GM19452 (cell line): ENCODE data around the gene PLXNA2.
A peak's percentile ranks its signal among the peaks of the same experiment; 100 is the strongest.

ENCODE experiments used
- ATAC-seq: cut with Tn5 transposase; IDR thresholded peaks from one replicate; pipeline ENCODE4 v1.9.1; 2021; ENCODE audit not compliant: unreplicated experiment

PLXNA2 gene

DNA sequence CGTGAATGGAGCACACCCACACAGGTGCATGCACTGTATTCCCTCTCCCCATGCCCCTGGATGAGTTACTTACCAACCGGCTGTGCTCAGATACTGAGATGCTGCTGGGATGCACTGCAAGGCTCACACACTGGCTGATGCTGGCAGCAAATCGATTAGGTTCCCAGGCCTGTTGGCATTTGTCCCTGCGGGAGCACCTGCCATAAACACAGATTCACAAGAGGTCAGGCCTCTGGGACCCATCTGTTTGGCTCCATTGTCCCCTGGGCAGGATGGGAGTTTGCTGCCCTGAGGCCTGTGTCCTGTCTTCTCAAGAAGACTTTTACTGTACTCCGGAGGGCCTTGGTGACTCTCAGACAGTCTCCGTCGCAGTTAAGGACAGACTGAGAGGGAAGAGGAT is 145.4 kb downstream of the PLXNA2 start:
- ATAC-seq: no peak

- no peak for ATAC-seq
These were observed 150.1 kb downstream of the PLXNA2 start for GRCh38 chr1:208093754-208094719.

DNA sequence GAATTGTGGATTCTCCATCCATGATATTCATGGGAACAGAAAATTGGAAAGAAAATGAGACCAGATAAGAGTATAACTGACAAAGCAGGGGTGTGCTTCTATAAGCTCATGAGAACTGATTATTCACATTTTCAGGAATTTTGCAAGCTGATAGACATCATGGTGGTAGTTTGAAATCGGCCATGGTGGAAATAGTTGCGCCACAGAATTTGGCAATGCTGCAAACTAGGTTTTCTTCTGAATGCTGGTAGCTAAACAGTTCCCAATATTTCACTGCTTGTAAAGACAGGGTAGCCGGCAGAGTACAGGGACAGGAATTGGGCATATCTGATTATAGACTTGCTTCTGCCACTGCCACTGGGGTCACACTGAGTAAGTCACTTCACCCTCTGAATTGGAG is 151.1 kb downstream of the PLXNA2 start:
- ATAC-seq: no peak

DNA sequence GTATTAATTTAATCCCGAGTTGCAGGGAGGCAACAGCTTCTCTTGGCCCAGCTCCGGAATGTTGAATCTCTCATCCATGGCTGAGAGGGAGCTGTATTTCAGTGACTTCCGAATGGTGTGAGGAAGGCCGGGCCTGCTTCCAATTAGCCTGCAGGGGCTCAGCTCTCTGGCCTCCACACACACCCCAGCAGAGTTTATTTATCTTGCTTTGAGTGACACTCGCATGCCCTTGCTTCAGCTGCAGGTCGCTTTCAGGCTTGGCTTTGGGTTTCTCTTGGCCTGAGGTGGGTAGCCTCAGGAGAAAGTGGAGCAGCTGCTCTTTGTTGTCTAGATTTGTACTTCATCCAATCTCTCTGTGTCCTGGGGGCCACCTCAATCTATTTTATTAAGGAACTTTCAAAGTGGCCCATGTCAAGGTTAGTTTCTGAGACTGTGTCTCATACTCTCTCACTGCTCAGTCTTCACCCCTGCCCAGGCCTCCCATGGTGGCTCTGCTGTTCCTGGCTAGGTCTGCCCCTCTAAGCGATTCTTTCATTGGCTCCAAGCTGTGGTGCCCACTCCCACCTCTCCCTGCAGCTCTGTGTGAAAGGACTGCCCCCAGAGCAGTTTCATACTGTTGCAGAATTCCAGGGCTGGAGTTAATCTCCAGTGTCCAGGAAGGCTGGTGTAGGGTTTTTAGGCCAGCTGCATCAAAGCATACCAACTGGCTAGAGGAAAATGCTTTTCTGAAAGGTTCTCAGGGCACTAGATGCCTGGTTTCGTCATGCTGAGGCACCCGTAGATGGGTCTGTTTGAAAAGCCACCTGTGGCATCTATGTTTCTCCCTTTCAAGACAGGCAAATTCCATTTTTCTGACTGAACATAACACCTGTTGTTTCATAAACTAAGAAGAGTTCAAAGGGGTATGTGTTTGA is 153.5 kb downstream of the PLXNA2 start:
- no peak for ATAC-seq

- ATAC-seq: no peak
These were observed 154.3 kb downstream of the PLXNA2 start for GRCh38 chr1:208089761-208090370.

GRCh38 chr1:208089149-208089548 is 155.0 kb downstream of the PLXNA2 start:
- ATAC-seq: no peak

- no peak for ATAC-seq
These were observed 155.9 kb downstream of the PLXNA2 start for GRCh38 chr1:208088319-208088718.

DNA sequence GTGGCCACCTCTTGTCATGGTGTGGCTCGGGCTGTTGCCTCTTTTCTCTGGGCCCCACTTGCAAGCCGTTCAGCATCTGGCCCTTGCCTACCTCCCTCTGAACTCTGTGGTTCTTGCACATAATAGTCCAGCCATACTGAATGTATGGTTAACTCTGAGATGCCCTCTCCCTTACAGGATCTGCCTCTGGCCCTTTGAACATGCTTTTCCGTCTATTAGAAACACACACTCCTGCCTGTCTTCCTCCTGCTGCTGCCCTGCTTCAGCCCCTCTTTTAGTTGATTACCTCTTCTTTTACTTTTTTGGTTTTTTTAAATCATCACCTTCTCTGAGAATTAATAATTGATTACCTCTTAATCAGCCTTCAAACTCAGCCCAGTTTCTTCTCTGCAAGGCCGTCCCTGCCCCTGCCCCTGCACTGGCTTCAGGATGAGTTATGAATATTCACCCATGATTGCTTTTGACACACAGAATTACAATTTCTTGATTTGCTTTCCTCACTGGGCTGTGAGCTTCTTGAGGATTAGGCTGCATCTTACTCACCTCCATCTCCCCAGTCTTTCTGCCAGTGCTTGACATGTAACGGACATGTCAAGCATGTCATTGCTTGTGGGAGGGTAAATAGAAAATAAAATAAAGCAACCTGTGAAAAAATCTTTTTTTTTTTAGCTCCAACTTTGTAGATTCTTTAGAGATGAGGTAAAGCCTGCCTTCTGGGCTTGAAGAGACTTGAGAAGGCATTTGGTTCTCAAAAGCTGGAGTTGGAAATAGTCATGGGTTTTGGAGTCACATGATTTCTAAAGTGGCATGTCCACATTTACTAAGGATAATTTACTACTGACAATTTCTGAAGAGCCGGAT is 158.3 kb downstream of the PLXNA2 start:
- peak; percentile 13 for ATAC-seq

GRCh38 chr1:208084764-208085163 is 159.4 kb downstream of the PLXNA2 start:
- ATAC-seq: no peak

GRCh38 chr1:208084220-208084619 is 160.0 kb downstream of the PLXNA2 start:
- ATAC-seq: no peak

GRCh38 chr1:208083715-208084085 is 160.5 kb downstream of the PLXNA2 start:
- no peak for ATAC-seq

GRCh38 chr1:208083016-208083714 is 161.0 kb downstream of the PLXNA2 start:
- no peak for ATAC-seq

DNA sequence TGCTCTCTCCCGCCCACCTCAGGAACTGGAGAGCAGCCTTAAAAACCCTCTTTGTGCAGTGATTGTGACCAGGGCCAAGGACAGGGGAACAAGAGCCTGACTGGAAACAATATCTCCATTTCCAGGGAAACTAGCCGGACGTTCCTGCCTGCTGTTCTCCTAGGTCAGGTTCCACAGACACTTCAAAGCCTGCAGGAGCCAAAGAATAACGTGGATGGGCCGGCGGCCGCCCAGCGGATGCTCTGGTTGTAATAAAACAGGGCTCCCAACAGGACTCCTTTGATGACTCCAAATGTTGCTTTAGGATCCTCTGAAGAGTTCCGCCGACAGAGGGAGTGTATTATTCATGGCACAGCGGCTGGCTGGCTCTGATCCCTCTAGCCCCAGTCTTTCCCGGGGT is 162.2 kb downstream of the PLXNA2 start:
- ATAC-seq: no peak

DNA sequence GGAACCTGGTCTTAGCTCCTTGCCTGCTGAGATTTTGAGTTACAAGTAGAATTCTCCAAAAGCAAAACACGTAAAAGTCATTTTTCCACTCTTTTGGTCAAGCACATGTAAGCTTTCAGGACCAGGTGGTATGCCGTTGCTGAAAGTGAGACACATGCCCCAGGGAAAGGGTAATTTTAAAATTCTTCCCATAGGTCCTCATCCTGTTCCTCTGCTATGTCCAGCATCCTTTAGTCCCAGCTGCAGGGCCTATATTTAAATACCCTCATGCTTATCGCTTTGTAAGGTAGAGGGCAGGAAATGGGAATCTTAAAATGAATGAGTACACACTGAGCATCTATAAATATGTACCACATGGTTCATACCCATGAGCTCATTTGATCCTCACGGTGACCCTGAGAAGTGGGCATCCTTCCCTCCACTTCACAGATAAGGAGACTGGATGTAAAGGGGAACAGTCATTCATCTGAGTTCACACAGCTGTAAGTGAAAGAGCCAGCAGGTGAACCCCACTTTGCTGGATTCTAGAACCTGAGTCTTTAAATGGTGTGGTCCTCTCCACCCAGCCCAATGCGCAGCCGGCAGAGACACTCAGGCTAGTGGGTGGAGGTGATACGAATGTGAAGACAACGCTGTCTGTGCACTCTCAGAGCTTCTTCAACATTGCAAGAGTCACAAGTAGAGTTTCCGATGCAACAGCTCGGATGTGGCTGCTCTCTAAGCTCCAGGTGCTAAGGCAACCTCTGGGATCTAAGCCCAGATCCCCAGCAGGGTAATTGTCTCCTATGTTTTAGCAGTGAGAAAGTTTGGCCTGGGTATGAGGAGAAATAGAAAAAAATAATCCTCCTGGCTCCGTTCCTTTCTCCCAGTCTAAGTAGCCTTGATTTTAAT is 163.5 kb downstream of the PLXNA2 start:
- ATAC-seq: no peak

DNA sequence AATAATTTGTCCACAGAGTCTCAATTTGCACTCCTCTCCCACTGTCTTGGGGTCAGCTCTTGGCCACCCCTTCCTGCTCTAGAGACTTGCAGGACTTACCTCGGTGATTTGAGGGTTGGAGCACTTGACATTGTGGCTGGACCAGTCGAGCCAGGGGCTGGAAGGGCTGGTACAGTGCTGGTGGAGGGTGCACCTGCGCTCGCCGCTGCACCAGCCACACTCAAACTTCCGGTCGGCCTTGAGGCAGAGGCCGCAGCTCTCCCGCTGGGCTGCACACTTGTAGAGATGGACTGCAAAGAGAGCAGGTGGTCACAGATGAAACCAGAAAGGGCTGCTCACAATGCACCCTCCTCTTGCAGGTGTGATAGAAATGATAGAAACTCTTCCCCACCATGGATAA is 165.0 kb downstream of the PLXNA2 start:
- ATAC-seq: no peak

GRCh38 chr1:208078752-208079151 is 165.4 kb downstream of the PLXNA2 start:
- no peak for ATAC-seq

GRCh38 chr1:208077232-208078075 is 166.7 kb downstream of the PLXNA2 start:
- ATAC-seq: no peak

DNA sequence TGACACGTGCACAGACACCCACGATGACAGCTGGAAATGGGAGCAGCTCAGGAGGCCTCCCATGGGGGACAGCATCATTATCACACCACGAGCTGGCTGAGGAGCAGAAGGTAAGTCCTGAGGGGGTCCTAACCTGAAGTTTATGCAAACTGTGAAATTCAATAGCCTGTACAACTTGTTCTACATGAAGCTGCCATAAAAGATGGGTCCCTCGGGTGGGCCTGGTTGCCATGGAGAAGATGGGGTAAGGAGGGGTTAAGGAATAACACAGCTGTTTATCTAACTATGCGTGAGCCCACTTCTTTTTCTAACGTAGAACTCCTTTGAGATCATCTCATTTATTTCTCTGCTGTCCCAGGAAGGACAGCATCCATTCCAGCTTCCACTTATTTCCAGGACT is 169.8 kb downstream of the PLXNA2 start:
- ATAC-seq: no peak
